K562 (cell line): ENCODE measurements around the gene ESRRG. TPM values are rescaled to one million over a fixed set of nuclear protein-coding genes. Genes with fewer than 3 reads are reported as not detected.

Experiments
- ATAC-seq: fragments of 200-7000 bp; cut with Tn5 transposase; 3 replicates; pipeline ENCODE4 v1.9.1; 2020; ENCODE audit warnings: moderate library complexity
- BruUV-seq: library from RNA; stranded (reverse); fragments of 400-500 nt; replicated peaks from 2 replicates; lab custom pipeline; 2021; lab: Mats Ljungman, UMichigan
- CTCF ChIA-PET: fragments of 300-600 bp; formaldehyde crosslinking; extraction: SDS; loops from one replicate; lab custom pipeline; 2021; ENCODE audit warnings: low intra/inter-chr PET ratio; lab: Yijun Ruan, JAX
- POLR2A ChIA-PET: fragments of 300-600, 350-650 bp; sonication (Branson Sonifier 250); formaldehyde crosslinking; extraction: SDS; loops from one replicate; lab custom pipeline; 2021; ENCODE audit warnings: antibody characterized with exemption, inconsistent platforms; lab: Yijun Ruan, JAX
- DNase-seq, 4 experiments: peaks; one replicate each; pipeline versions ENCODE4 v3.0.0 to v3.0.0-alpha.2; 2011 to 2018; ENCODE audit warnings: low spot score in 3 of 4, mixed read lengths in 3 of 4; ENCODE audit errors: extremely low read depth in 1 of 4
- FAIRE-seq: peaks from 2 replicates; lab custom pipeline; 2011; peaks lifted over from hg19 to GRCh38; lab: Jason Lieb, UNC
- H2AFZ ChIP-seq: 2 replicates; pipeline ENCODE4 v1.6.0; 2011; ENCODE audit warnings: low read depth, low read length, control low read depth, inconsistent platforms
- H3K27ac ChIP-seq: fragments of 200-600 bp; 3 replicates; pipeline ENCODE4 v1.8.0; 2011; ENCODE audit warnings: low read depth, mild to moderate bottlenecking, control low read depth, inconsistent platforms, low read length, moderate library complexity, mixed read lengths; ENCODE audit errors: extremely low read depth
- H3K27me3 ChIP-seq, 2 experiments: fragments of 300-600 bp in 1 of 2; 2 replicates in 1 of 2; 3 replicates in 1 of 2; pipeline versions ENCODE4 v1.6.0 to v1.8.0; 2011; ENCODE audit warnings: inconsistent platforms in 2 of 2, low read length in 2 of 2, mild to moderate bottlenecking in 1 of 2, mixed read lengths in 1 of 2, moderate library complexity in 1 of 2; ENCODE audit not compliant: control insufficient read depth in 2 of 2, insufficient read depth in 2 of 2
- H3K36me3 ChIP-seq: fragments of 300-600 bp; 3 replicates; pipeline ENCODE4 v1.8.0; 2011; ENCODE audit warnings: mild to moderate bottlenecking, low read length, inconsistent platforms; ENCODE audit not compliant: control insufficient read depth, insufficient read depth
- H3K4me1 ChIP-seq, 2 experiments: fragments of 200-600 bp in 1 of 2; replicated peaks in 1 of 2; 2 replicates in 1 of 2; 3 replicates in 1 of 2; pipeline versions ENCODE4 v1.5.1 to v1.8.0; 2011; ENCODE audit warnings: inconsistent platforms in 2 of 2, low read length in 2 of 2, mild to moderate bottlenecking in 1 of 2, mixed read lengths in 1 of 2, moderate library complexity in 1 of 2; ENCODE audit not compliant: control insufficient read depth in 2 of 2, insufficient read depth in 2 of 2
- H3K4me2 ChIP-seq: 2 replicates; pipeline ENCODE4 v1.6.1; 2011; ENCODE audit warnings: low read length, control low read depth, inconsistent platforms, mixed read lengths; ENCODE audit not compliant: insufficient read depth
- H3K4me3 ChIP-seq: fragments of 200-600 bp; sonication (generic), shearing (Covaris generic); 2 replicates; pipeline ENCODE4 v1.5.1; 2016; ENCODE audit warnings: control low read depth, inconsistent platforms
- H3K79me2 ChIP-seq: fragments of 200-600 bp; 3 replicates; pipeline ENCODE4 v1.8.0; 2011; ENCODE audit warnings: low read length, inconsistent platforms; ENCODE audit not compliant: control insufficient read depth, insufficient read depth
- H3K9ac ChIP-seq, 2 experiments: 2 replicates each; pipeline versions ENCODE4 v1.6.0 to v1.6.1; 2011; ENCODE audit warnings: low read depth in 2 of 2, low read length in 2 of 2, control low read depth in 1 of 2, inconsistent platforms in 1 of 2, mild to moderate bottlenecking in 1 of 2, mixed read lengths in 1 of 2; ENCODE audit not compliant: insufficient read depth in 1 of 2
- H3K9me1 ChIP-seq: one replicate; pipeline ENCODE4 v1.6.0; 2011; ENCODE audit warnings: inconsistent platforms, mild to moderate bottlenecking, low read length, moderate library complexity; ENCODE audit not compliant: control insufficient read depth, insufficient read depth
- H3K9me3 ChIP-seq: replicated peaks from 2 replicates; pipeline ENCODE4 v1.5.1; 2011; ENCODE audit warnings: low read depth, low read length, inconsistent platforms; ENCODE audit not compliant: control insufficient read depth, insufficient read depth
- H4K20me1 ChIP-seq: replicated peaks from 2 replicates; pipeline ENCODE4 v1.6.1; 2011; ENCODE audit warnings: low read length, inconsistent platforms, mixed read lengths; ENCODE audit not compliant: control insufficient read depth, insufficient read depth
- KAT2B ChIP-seq: IDR thresholded peaks from one replicate; pipeline ENCODE4 v1.6.1; 2012; ENCODE audit warnings: low read depth, mild to moderate bottlenecking, control low read depth, inconsistent platforms, low read length, moderate library complexity
- MYC ChIP-seq, 2 experiments: fragments of 250-450 bp in 1 of 2; sonication (Bioruptor Pico) in 1 of 2; IDR thresholded peaks; 2 replicates each; pipeline versions ENCODE4 v1.5.1 to v1.6.1; 2012 to 2021; ENCODE audit warnings: low read depth in 2 of 2, borderline replicate concordance in 1 of 2, improper control_type of control experiment in 1 of 2, low read length in 1 of 2, mild to moderate bottlenecking in 1 of 2, moderate library complexity in 1 of 2
- ZNF431 ChIP-seq: sonication (generic); formaldehyde crosslinking; IDR thresholded peaks from 2 replicates; pipeline ENCODE4 v1.8.0; 2022; ENCODE audit warnings: mild to moderate bottlenecking, missing genetic modification reagents
- WGBS: fragments of 100-300 bp; shearing (Covaris generic); methylation state at CpG from one replicate; pipeline ENCODE4 v1.1.6; 2016; ENCODE audit warnings: low coverage, mixed read lengths; ENCODE audit not compliant: insufficient coverage; ENCODE audit errors: missing lambda C conversion rate; 5-methylcytosine and 5-hydroxymethylcytosine counted together
- in situ Hi-C: fragments of 300-500 bp; cut with MboI; formaldehyde crosslinking; loops from 4 replicates; pipeline ENCODE4 v1.15.0; 2018; ENCODE audit warnings: inconsistent platforms, mixed read lengths
- intact Hi-C: fragments of 100-400 bp; cut with micrococcal nuclease; formaldehyde crosslinking; loops from 2 replicates; pipeline ENCODE4 v1.14.2; 2022
- polyA plus RNA-seq, 8 experiments: library from polyadenylated mRNA; depleted of rRNA in 4 of 8; stranded (reverse) in 5 of 8; unstranded in 3 of 8; fragments of >200 nt; fragmentation: Nextera tagmentation in 2 of 8; fragmentation: Illumina TruSeq in 1 of 8; extraction: Ambion mirVana in 2 of 8; extraction: Trizol in 1 of 8; gene quantifications; 2 replicates each; pipeline versions ENCODE4 v1.2.1 to v1.2.3, GENCODE V29; 2011 to 2014; ENCODE audit warnings: inconsistent platforms in 1 of 8, missing spikeins in 1 of 8
- total RNA-seq, 7 experiments: library from RNA; depleted of rRNA in 6 of 7; stranded (reverse); fragments of >200 nt in 6 of 7; fragmentation: Illumina TruSeq in 2 of 7; extraction: Trizol in 2 of 7; gene quantifications; 2 replicates each; pipeline versions ENCODE4 v1.2.1 to v1.2.3, GENCODE V29; 2011 to 2021; ENCODE audit warnings: low replicate concordance in 1 of 7

Gene ESRRG
- total and polyA plus RNA-seq, 9 of the 15 experiments (the other 6 are each of a cell fraction or from before 2014, with no cell fraction given) = not detected

GRCh38 chr1:216453777-216454176 lies 269.5 kb downstream of the ESRRG start:
- no peak for DNase-seq
- intact Hi-C loops = no loop called here
- Histone ChIP-seq H3K9me3 (no peaks in the 10 kb centered on the region; the same call in 1 of the 2 replicates), H3K4me2 (no peak overlapping the region)
- no peak for ATAC-seq
- TF ChIP-seq MYC (IDR thresholded peaks at IDR 0.05; ENCODE audit: low read depth, low read length) = no peak
- no peak for TF ChIP-seq MYC (CRISPR knock-in tag; IDR thresholded peaks at IDR 0.05; ENCODE audit: borderline replicate concordance, low read depth)
- TF ChIP-seq ZNF431 (CRISPR knock-in tag) = no peak
- no peak for TF ChIP-seq KAT2B
- TF ChIP-seq, all 486 proteins: peak for 0
- Histone ChIP-seq H3K4me3 (no peak overlapping the region), H3K4me1 (no peaks in the 10 kb centered on the region), H3K79me2 (no peaks in the 10 kb centered on the region), H3K9ac (no peak overlapping the region), H3K36me3 (no peaks in the 10 kb centered on the region), H3K9me1 (no peaks in the 10 kb centered on the region), H2AFZ (no peak overlapping the region), H3K27ac (no peak overlapping the region), H3K27me3 (no peaks in the 10 kb centered on the region), H4K20me1 (no peaks in the 10 kb centered on the region)
- in situ Hi-C loops = no loop called here
- no TSS peak for BruUV-seq
- ChIA-PET POLR2A (no interaction called here), CTCF (no interaction called here)
- WGBS = 0% methylated on average over 2 of the region's 2 CpGs
- no peak for FAIRE-seq
